Stomach smooth muscle (tissue), 2 donors: ENCODE results near the gene SYNGR3.
A peak's percentile ranks its signal among the peaks of the same experiment; 100 is the strongest.
"Not testable (repeated sequence)": the region's sequence is repeated elsewhere in the genome, so short reads cannot be mapped to it uniquely, and the experiment has no call there.

ENCODE experiments used
- H3K27ac ChIP-seq: one replicate; pipeline ENCODE4 v1.7.0; 2013; ENCODE audit warnings: mild to moderate bottlenecking, low read length, inconsistent platforms
- H3K27me3 ChIP-seq, 2 donors: one replicate each; pipeline ENCODE4 v1.7.0; 2013; ENCODE audit warnings: low read length in 2 of 2; ENCODE audit not compliant: insufficient read depth in 2 of 2, control insufficient read depth in 1 of 2
- H3K36me3 ChIP-seq, 2 donors: one replicate each; pipeline ENCODE4 v1.7.0; 2013; ENCODE audit warnings: low read length in 2 of 2; ENCODE audit not compliant: control insufficient read depth in 2 of 2, insufficient read depth in 2 of 2
- H3K4me1 ChIP-seq: one replicate; pipeline ENCODE4 v1.7.0; 2013; ENCODE audit warnings: low read length; ENCODE audit not compliant: control insufficient read depth, insufficient read depth
- H3K4me3 ChIP-seq, 2 donors: one replicate each; pipeline ENCODE4 v1.7.0; 2013; ENCODE audit warnings: low read length in 2 of 2
- H3K9ac ChIP-seq, 2 donors: one replicate each; pipeline ENCODE4 v1.7.0; 2013; ENCODE audit warnings: low read length in 2 of 2, mild to moderate bottlenecking in 1 of 2
- H3K9me3 ChIP-seq, 2 donors: one replicate each; pipeline ENCODE4 v1.7.0; 2013; ENCODE audit warnings: low read length in 2 of 2; ENCODE audit not compliant: control insufficient read depth in 2 of 2
- donor health status: healthy.
- donor health status: Pancreatic carcinoma.

The SYNGR3 gene

GRCh38 chr16:1960665-1961630, 28.8 kb upstream of the SYNGR3 start:
- Histone ChIP-seq H3K36me3 (peaks cover 14 to 18% of the 10 kb centered on the region in 2 donors), H3K4me3 (peak overlapping the region; percentile 79 to 86), H3K9me3 (no peaks in the 10 kb centered on the region), H3K4me1 (peaks cover 35% of the 10 kb centered on the region), H3K9ac (peak overlapping the region; percentile 55 to 90), H3K27me3 (no peaks in the 10 kb centered on the region), H3K27ac (peak overlapping the region; percentile 87)

DNA sequence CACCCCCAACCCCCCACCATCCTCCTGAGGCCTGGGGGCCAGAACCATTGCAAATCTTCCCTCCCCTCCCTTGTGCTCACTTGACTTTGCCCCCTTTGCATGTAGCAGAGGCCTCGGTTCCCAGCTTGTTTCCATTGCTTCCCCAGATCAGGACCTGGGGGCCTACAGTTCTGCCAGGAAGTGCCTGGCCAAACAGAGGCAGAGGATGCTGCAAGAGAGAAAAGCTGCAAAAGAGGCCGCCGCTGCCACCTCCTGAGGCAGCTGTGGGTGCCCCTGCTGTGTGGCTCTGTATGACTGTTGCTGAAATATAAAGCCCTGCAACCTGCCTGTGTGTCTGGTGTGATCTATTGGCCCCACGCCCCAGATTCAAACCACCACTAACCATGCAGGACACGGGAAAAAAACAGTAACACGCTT, 28.1 kb upstream of the SYNGR3 start:
- Histone ChIP-seq H3K4me3 (no peak overlapping the region), H3K36me3 (peaks cover 14 to 18% of the 10 kb centered on the region in 2 donors), H3K27me3 (no peaks in the 10 kb centered on the region), H3K4me1 (peaks cover 36% of the 10 kb centered on the region), H3K27ac (no peak overlapping the region), H3K9ac (no peak overlapping the region), H3K9me3 (no peaks in the 10 kb centered on the region)

DNA sequence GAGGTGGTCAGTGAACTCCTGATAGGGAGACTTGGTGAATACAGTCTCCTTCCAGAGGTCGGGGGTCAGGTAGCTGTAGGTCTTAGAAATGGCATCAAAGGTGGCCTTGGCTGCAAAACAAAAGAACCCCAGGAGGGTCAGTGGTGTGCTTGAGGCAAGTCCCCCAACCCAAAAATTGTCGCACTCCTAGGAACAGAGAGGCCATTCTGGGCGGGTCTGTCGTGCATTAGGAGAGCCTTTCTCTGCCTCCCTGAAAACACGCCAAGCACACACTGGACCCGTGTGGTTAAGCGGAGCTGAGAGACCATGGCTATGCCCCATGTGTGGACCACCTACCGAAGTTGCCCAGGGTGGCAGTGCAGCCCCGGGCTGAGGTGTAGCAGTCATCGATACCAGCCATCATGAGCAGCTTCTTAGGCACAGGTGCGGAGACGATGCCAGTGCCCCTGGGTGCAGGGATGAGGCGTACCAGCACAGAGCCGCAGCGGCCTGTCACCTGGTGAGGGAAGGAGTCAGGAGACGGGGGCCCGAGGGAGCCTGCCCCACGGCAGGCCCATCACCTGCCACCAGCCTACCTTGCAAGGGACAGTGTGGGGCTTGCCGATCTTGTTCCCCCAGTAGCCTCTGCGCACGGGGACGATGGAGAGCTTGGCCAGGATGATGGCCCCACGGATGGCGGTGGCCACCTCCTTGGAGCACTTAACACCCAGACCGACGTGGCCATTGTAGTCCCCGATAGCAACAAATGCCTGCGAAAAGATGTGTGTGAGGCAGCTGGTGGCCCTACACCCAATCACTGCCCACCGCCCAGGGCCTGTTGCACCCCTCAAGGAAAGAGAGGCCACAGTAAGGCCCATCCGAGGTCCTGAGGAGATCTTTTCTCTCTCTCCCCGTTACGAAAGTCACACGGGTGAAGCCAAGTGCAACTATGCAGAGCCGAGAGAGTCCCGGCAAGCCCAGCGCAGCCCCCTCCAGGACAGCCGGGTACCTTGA, 27.3 kb upstream of the SYNGR3 start:
- H3K9ac ChIP-seq, H3K27ac ChIP-seq, H3K4me3 ChIP-seq, H3K9me3 ChIP-seq, H3K27me3 ChIP-seq: not testable (repeated sequence)
- Histone ChIP-seq H3K4me1 (peaks cover 36% of the 10 kb centered on the region), H3K36me3 (peaks cover 14 to 18% of the 10 kb centered on the region in 2 donors)

- no peaks in the 10 kb centered on the region for H3K27me3 ChIP-seq
- H3K9me3 ChIP-seq = no peaks in the 10 kb centered on the region
- peaks cover 32% of the 10 kb centered on the region for H3K4me1 ChIP-seq
- H3K4me3 ChIP-seq = peak overlapping the region; percentile 83 to 90
- H3K27ac ChIP-seq = peak overlapping the region; percentile 98
- peak overlapping the region; percentile 72 to 80 for H3K9ac ChIP-seq
- H3K36me3 ChIP-seq = peaks cover 14 to 18% of the 10 kb centered on the region in 2 donors
Measured at GRCh38 chr16:1963806-1964505, 25.8 kb upstream of the SYNGR3 start.

- Histone ChIP-seq H3K36me3 (peaks cover 14 to 18% of the 10 kb centered on the region in 2 donors), H3K9me3 (no peaks in the 10 kb centered on the region), H3K9ac (peak within 1 kb of the TSS; percentile 96 to 100), H3K27me3 (no peaks in the 10 kb centered on the region), H3K27ac (peak within 1 kb of the TSS; percentile 98), H3K4me1 (peaks cover 31% of the 10 kb centered on the region), H3K4me3 (peak within 1 kb of the TSS; percentile 83 to 90)
Measured at GRCh38 chr16:1964506-1965395, 25.0 kb upstream of the SYNGR3 start, which contains the start of gene RPS2. Gene RPS2, minus strand, starts transcription at chr16:1964826. Its CDS starts 201 bp downstream, at chr16:1964625.

DNA sequence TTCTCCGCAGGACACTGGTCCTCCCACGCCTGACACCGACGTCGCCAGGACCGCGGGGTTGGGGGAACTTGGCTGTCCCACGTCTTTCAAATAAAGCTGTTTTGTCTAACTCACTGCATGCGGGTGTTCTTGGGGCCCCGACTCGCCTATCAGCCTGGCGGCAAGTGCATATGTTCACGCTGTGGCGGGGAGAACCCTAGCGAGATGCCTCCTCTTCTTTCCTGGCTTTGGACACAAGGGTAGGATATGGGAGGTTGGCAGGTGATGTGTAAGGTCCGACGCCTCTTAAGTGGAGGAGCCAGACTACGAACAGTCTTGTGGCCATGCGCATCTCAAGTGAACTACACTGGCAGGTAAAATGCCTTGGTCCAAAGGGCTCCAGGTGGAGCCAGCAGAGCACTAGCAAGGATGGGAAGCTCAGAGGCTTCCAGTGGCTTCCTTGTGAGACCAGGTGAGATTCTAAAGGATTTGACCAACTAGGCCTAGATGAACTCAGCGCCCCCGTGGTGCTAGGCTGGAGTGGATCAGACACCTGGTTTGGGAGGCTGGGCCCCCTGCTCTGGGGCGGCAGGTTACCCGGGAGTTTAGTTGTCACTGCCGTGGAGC, 24.3 kb upstream of the SYNGR3 start:
- Histone ChIP-seq H3K9me3 (no peaks in the 10 kb centered on the region), H3K4me1 (peaks cover 28% of the 10 kb centered on the region), H3K27me3 (no peaks in the 10 kb centered on the region), H3K4me3 (peak overlapping the region; percentile 80 to 90), H3K9ac (peak overlapping the region; percentile 96 to 100), H3K36me3 (peaks cover 14 to 18% of the 10 kb centered on the region in 2 donors), H3K27ac (peak overlapping the region; percentile 98)

DNA sequence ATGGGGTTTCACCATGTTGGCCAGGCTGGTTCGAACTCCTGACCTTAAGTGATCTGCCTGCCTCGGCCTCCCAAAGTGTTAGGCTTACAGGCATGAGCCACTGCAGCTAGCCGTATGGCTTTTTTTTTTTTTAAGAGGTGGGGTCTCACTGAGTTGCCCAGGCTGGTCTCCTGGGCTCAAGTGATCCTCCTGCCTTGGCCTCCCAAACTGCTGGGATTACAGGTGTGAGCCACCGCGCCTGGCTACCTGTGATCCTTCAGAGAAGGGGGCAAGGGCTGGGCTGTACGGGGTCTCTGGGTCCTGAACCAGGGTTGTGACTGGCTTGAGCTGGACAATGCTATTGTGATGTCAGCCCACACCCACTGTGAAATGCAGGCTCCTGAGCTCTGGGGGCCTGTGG, 23.3 kb upstream of the SYNGR3 start, which contains the start of gene RNF151:
RNF151 (plus strand) TSS at position 397 of the 400 bp plus-strand sequence. CDS start 26 bp downstream, outside the sequence.
- Histone ChIP-seq H3K36me3 (peaks cover 10 to 15% of the 10 kb centered on the region in 2 donors), H3K27ac (peak within 1 kb of the TSS; percentile 98), H3K4me1 (peaks cover 28% of the 10 kb centered on the region), H3K27me3 (no peaks in the 10 kb centered on the region), H3K4me3 (peak within 1 kb of the TSS; percentile 80 to 90), H3K9me3 (no peaks in the 10 kb centered on the region), H3K9ac (peak within 1 kb of the TSS; percentile 96 to 100)

DNA sequence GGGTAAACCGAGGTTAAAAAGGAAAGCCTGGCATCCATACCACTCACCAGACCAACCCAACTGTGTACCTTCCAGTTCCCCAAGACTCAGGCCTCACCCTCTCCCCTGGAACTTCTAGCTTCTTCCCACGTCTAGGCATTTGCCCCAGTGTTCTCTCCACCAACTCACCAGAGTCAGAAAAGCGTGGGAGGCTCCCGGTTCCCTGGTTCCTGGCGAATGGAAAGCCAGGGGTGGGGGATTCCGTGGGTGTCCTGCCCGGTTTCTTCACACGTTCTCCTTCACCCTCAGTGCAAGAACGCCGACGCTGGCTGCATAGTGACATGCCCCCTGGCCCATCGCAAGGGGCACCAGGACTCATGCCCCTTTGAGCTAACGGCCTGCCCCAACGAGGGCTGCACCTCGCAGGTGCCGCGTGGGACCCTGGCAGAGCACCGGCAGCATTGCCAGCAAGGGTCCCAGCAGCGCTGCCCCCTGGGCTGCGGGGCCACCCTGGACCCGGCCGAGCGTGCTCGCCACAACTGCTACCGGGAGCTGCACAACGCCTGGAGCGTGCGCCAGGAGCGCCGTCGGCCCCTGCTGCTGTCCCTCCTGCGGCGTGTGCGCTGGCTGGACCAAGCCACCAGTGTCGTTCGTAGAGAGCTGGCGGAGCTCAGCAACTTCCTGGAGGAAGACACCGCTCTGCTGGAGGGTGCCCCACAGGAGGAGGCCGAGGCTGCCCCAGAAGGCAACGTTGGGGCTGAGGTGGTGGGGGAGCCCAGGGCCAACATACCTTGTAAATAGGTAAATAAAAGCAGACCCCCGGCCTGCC, 21.4 kb upstream of the SYNGR3 start:
- Histone ChIP-seq H3K4me1 (peaks cover 39% of the 10 kb centered on the region), H3K36me3 (peaks cover 3 to 4% of the 10 kb centered on the region in 2 donors), H3K27ac (no peak overlapping the region), H3K27me3 (no peaks in the 10 kb centered on the region), H3K9ac (no peak overlapping the region), H3K4me3 (no peak overlapping the region), H3K9me3 (no peaks in the 10 kb centered on the region)
